ENCODE data around the gene MAPKAP1. TPM values are rescaled to one million over a fixed set of nuclear protein-coding genes. Genes with fewer than 3 reads are reported as not detected.

MAPKAP1 gene
- total and polyA plus RNA-seq, 9 of the 15 experiments (the other 6 are each of a cell fraction or from before 2014, with no cell fraction given): 2.6 to 82.1 (median 61.1) TPM

GRCh38 chr9:125410522-125410894 is 296.5 kb downstream of the MAPKAP1 start (continued):
- TF ChIP-seq ZNF408 (CRISPR knock-in tag; IDR thresholded peaks at IDR 0.05; ENCODE audit: low read depth): no peak

DNA sequence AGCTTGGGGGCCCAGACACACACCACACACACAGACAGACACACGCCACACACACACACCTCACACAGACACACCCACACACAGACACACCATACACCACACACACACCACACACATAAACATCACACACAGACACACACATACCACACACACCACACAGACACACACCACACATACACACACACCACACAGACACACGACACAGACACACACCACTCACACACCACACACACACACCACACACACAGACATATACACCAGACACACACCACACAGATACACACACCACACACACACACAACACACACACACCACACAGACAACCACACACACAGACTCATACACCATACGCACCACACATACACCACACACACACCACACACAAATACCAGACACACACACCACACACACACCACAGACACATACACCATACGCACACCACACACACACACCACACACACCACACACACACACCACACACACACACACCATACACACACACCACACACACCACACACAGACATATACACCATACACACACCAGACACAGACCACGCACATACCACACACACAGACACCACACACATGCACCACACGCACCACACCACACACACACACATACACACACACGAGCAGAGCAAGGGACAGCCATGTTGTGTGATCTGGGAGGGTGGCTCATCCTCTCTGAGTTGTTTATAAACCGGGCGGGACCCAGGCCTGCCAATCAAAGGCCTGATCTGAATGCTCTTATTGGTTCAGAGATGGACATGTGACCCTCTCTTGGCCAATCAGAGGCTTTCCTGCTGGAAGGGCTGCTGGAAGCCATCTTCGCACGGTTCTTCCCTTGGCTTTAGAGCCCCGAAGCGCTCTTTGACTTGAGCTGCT is 297.1 kb downstream of the MAPKAP1 start:
- Histone ChIP-seq H3K9me1 (ENCODE audit: control insufficient read depth, insufficient read depth, low read length) (no peaks in the 10 kb centered on the region), H3K4me2 (ENCODE audit: insufficient read depth, low read length) (peak overlapping the region; percentile 93), H3K9ac (ENCODE audit: insufficient read depth in 1 of 2, low read depth in 2 of 2, low read length in 2 of 2) (peak overlapping the region; percentile 42 to 76; a peak in 2 of 4 replicates), H3K4me3 (peak overlapping the region; percentile 35), H3K27me3 (ENCODE audit: control insufficient read depth in 2 of 2, insufficient read depth in 2 of 2, low read length in 2 of 2) (no peaks in the 10 kb centered on the region; a peak in 1 of 5 replicates), H3K36me3 (ENCODE audit: control insufficient read depth, insufficient read depth, low read length) (no peaks in the 10 kb centered on the region), H3K27ac (ENCODE audit: extremely low read depth, low read depth, low read length) (peak overlapping the region; percentile 78; the same call in 2 of the 3 replicates), H3K9me3 (replicated peaks; ENCODE audit: control insufficient read depth, insufficient read depth, low read depth, low read length) (peaks cover 4% of the 10 kb centered on the region; the same call in 1 of the 2 replicates), H3K79me2 (ENCODE audit: control insufficient read depth, insufficient read depth, low read length) (no peaks in the 10 kb centered on the region; the same call in 2 of the 3 replicates), H4K20me1 (replicated peaks; ENCODE audit: control insufficient read depth, insufficient read depth, low read length) (no peaks in the 10 kb centered on the region), H2AFZ (ENCODE audit: low read depth, low read length) (peak overlapping the region; percentile 96), H3K4me1 (replicated peaks in 1 of 2; ENCODE audit: control insufficient read depth in 2 of 2, insufficient read depth in 2 of 2, low read length in 2 of 2) (peaks cover 9 to 56% of the 10 kb centered on the region in 2 experiments; a peak in 4 of 5 replicates)
- in situ Hi-C loops (cut with MboI) (loop anchor here (5.0 to 10.0 kb wide), 3 partner anchors 822 to 1072 kb away; no protein-coding TSS in a partner anchor), intact Hi-C loops (cut with micrococcal nuclease) (loop anchor here (2.0 to 5.0 kb wide), 3 partner anchors 819 to 1082 kb away; no protein-coding TSS in a partner anchor)
- peak; percentile 99 for FAIRE-seq
- peak; percentile 86 for ATAC-seq
- WGBS (ENCODE audit: insufficient coverage, low coverage, missing lambda C conversion rate): 45% methylated on average over 11 of the region's 13 CpGs
- DNase-seq (ENCODE audit: extremely low read depth in 1 of 4, low spot score in 3 of 4): peak; percentile 91 to 97 (median 93)
- ChIA-PET POLR2A (interaction anchor here (0.7 kb wide), 1 partner anchor 1087 kb away, joined by 3 read pairs; no protein-coding TSS in a partner anchor), CTCF (ENCODE audit: low intra/inter-chr PET ratio) (interaction anchor here (0.5 kb wide), 1 partner anchor 337 kb away, joined by 3 read pairs; the partner anchor contains the start of gene PBX3)
- no TSS peak for BruUV-seq (replicated peaks)
- TF ChIP-seq ZBTB26 (CRISPR knock-in tag; IDR thresholded peaks at IDR 0.05) (peak; percentile 92; the same call in 1 of the 2 replicates), ZNF408 (CRISPR knock-in tag; IDR thresholded peaks at IDR 0.05; ENCODE audit: low read depth) (no peak), RERE (CRISPR knock-in tag; IDR thresholded peaks at IDR 0.05; ENCODE audit: borderline replicate concordance) (no peak), ZNF444 (CRISPR knock-in tag; IDR thresholded peaks at IDR 0.05) (no peak), TRIM24 (IDR thresholded peaks at IDR 0.05) (peak in 1 of 2 experiments; percentile 60; a peak in 3 of 4 replicates), ZSCAN29 (IDR thresholded peaks at IDR 0.05) (no peak; the same call in 1 of the 2 replicates), ZNF511 (CRISPR knock-in tag; IDR thresholded peaks at IDR 0.05) (no peak), ZNF253 (CRISPR knock-in tag; conservative IDR thresholded peaks at IDR 0.05) (no peak)
- TF ChIP-seq, protein P1, sequence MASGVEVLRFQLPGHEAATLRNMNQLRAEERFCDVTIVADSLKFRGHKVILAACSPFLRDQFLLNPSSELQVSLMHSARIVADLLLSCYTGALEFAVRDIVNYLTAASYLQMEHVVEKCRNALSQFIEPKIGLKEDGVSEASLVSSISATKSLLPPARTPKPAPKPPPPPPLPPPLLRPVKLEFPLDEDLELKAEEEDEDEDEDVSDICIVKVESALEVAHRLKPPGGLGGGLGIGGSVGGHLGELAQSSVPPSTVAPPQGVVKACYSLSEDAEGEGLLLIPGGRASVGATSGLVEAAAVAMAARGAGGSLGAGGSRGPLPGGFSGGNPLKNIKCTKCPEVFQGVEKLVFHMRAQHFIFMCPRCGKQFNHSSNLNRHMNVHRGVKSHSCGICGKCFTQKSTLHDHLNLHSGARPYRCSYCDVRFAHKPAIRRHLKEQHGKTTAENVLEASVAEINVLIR (CRISPR knock-in tag; IDR thresholded peaks at IDR 0.05): peak; percentile 24; the same call in 1 of the 2 replicates

All from K562 (cell line).